ENCODE measurements around the gene PCED1B. TPM values are rescaled to one million over a fixed set of nuclear protein-coding genes. Genes with fewer than 3 reads are reported as not detected.

Gene PCED1B
- total RNA-seq, 2 donors from 2014 or later: 6.6 to 12.3 TPM

GRCh38 chr12:47135578-47135977, 56.2 kb downstream of the PCED1B start:
- DNase-seq (ENCODE audit: low spot score) (no peak), ATAC-seq (ENCODE audit: insufficient number of reproducible peaks, low FRiP score, low read depth) (no peak)
- H3K9me3 ChIP-seq: no peaks in the 10 kb centered on the region
- H3K27ac ChIP-seq: no peak overlapping the region
- TF ChIP-seq, protein P1, sequence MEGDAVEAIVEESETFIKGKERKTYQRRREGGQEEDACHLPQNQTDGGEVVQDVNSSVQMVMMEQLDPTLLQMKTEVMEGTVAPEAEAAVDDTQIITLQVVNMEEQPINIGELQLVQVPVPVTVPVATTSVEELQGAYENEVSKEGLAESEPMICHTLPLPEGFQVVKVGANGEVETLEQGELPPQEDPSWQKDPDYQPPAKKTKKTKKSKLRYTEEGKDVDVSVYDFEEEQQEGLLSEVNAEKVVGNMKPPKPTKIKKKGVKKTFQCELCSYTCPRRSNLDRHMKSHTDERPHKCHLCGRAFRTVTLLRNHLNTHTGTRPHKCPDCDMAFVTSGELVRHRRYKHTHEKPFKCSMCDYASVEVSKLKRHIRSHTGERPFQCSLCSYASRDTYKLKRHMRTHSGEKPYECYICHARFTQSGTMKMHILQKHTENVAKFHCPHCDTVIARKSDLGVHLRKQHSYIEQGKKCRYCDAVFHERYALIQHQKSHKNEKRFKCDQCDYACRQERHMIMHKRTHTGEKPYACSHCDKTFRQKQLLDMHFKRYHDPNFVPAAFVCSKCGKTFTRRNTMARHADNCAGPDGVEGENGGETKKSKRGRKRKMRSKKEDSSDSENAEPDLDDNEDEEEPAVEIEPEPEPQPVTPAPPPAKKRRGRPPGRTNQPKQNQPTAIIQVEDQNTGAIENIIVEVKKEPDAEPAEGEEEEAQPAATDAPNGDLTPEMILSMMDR (IDR thresholded peaks at IDR 0.05): no peak
- no peak overlapping the region for H3K4me3 ChIP-seq
- H3K27me3 ChIP-seq (replicated peaks; ENCODE audit: insufficient read depth): no peaks in the 10 kb centered on the region
- H3K36me3 ChIP-seq: no peaks in the 10 kb centered on the region
- peaks cover 7 to 18% of the 10 kb centered on the region in 2 donors for H3K4me1 ChIP-seq (ENCODE audit: control insufficient read depth in 1 of 2, low read depth in 2 of 2)

DNA sequence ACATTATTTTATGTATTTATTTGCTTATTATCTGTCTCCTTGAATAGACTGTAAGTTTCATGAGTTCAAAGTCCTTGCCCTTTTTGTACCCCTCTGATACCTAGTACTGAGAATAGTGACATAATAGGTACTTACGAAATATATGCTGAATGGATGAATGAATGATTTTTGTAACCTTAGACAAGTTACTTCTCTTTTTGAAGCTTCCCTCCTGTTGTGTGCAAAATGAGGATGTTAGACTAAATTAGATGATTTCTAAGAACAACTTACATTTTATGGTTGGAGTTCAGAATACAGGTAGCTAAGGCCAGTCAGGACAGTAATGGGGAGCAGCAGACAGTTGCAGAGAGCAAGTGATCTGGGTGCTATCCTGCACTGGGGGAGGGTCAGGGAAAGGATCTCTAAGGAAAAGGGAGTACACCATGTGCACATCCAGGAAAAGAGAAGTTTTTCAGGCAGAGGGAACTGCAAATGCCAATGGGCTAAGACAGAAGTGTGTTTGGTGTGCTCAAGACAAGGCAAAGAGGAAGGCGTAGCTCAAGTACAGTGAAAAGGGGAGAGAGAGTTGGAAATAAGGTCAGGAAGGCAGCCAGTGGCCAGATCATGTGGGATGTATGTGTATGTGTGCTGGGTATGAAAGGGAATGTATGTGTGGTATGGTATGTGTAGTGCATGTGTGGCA, 59.7 kb downstream of the PCED1B start:
- Histone ChIP-seq H3K4me1 (ENCODE audit: control insufficient read depth in 1 of 2, low read depth in 2 of 2) (peaks cover 7 to 18% of the 10 kb centered on the region in 2 donors), H3K9me3 (no peaks in the 10 kb centered on the region), H3K36me3 (no peaks in the 10 kb centered on the region), H3K4me3 (no peak overlapping the region), H3K27ac (no peak overlapping the region), H3K27me3 (replicated peaks; ENCODE audit: insufficient read depth) (no peaks in the 10 kb centered on the region)
- no peak for DNase-seq (ENCODE audit: low spot score)
- TF ChIP-seq, protein P1 (IDR thresholded peaks at IDR 0.05): no peak
- ATAC-seq (ENCODE audit: insufficient number of reproducible peaks, low FRiP score, low read depth): no peak

- TF ChIP-seq, protein P1 (IDR thresholded peaks at IDR 0.05): no peak
- DNase-seq (ENCODE audit: low spot score): no peak
- no peak overlapping the region for H3K4me3 ChIP-seq
- ATAC-seq (ENCODE audit: insufficient number of reproducible peaks, low FRiP score, low read depth): no peak
- H3K27ac ChIP-seq: no peak overlapping the region
- H3K36me3 ChIP-seq: no peaks in the 10 kb centered on the region
- peaks cover 7 to 23% of the 10 kb centered on the region in 2 donors for H3K4me1 ChIP-seq (ENCODE audit: control insufficient read depth in 1 of 2, low read depth in 2 of 2)
- no peaks in the 10 kb centered on the region for H3K9me3 ChIP-seq
- no peaks in the 10 kb centered on the region for H3K27me3 ChIP-seq (replicated peaks; ENCODE audit: insufficient read depth)
These were observed 62.0 kb downstream of the PCED1B start for GRCh38 chr12:47141459-47141858.

- ATAC-seq (ENCODE audit: insufficient number of reproducible peaks, low FRiP score, low read depth) (no peak), DNase-seq (ENCODE audit: low spot score) (no peak)
- no peaks in the 10 kb centered on the region for H3K36me3 ChIP-seq
These were observed 65.3 kb downstream of the PCED1B start for GRCh38 chr12:47144769-47145168.

DNA sequence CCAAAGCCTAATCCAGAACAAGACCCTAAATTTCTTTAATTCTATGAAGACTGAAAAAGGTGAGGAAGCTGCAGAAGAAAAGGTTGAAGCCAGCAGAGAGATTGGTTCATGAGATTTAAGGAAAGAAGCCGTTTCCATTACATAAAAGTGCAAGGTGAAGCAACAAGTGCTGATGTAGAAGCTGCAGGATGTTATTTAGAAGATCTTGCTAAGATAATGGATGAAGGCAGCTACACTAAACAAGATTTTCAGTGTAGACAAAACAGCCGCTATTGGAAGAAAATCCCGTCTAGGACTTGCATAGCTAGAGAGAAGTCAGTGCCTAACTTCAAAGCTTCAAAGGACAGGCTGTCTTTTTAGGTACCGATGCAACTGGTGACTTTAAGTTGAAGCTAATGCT, 65.8 kb downstream of the PCED1B start:
- DNase-seq (ENCODE audit: low spot score) (no peak), ATAC-seq (ENCODE audit: insufficient number of reproducible peaks, low FRiP score, low read depth) (no peak)
- Histone ChIP-seq H3K9me3 (no peaks in the 10 kb centered on the region), H3K4me3 (no peak overlapping the region), H3K27me3 (replicated peaks; ENCODE audit: insufficient read depth) (no peaks in the 10 kb centered on the region), H3K36me3 (no peaks in the 10 kb centered on the region), H3K4me1 (ENCODE audit: control insufficient read depth in 1 of 2, low read depth in 2 of 2) (peaks cover 0 to 22% of the 10 kb centered on the region in 2 donors), H3K27ac (no peak overlapping the region)
- TF ChIP-seq, protein P1 (IDR thresholded peaks at IDR 0.05): no peak

More at GRCh38 chr12:47144769-47145168, 65.3 kb downstream of the PCED1B start:
- no peak overlapping the region for H3K4me3 ChIP-seq
- peaks cover 0 to 22% of the 10 kb centered on the region in 2 donors for H3K4me1 ChIP-seq (ENCODE audit: control insufficient read depth in 1 of 2, low read depth in 2 of 2)
- TF ChIP-seq, protein P1 (IDR thresholded peaks at IDR 0.05): no peak
- H3K27ac ChIP-seq: no peak overlapping the region
- no peaks in the 10 kb centered on the region for H3K9me3 ChIP-seq
- no peaks in the 10 kb centered on the region for H3K27me3 ChIP-seq (replicated peaks; ENCODE audit: insufficient read depth)
